ENCODE data around the gene ABTB1. TPM values are rescaled to one million over a fixed set of nuclear protein-coding genes. Genes with fewer than 3 reads are reported as not detected.

Gene ABTB1
- total and polyA plus RNA-seq, 2 of the 13 experiments (the other 11 are each of a cell fraction or from before 2014, with no cell fraction given): 0.42 to 14.5 TPM

DNA sequence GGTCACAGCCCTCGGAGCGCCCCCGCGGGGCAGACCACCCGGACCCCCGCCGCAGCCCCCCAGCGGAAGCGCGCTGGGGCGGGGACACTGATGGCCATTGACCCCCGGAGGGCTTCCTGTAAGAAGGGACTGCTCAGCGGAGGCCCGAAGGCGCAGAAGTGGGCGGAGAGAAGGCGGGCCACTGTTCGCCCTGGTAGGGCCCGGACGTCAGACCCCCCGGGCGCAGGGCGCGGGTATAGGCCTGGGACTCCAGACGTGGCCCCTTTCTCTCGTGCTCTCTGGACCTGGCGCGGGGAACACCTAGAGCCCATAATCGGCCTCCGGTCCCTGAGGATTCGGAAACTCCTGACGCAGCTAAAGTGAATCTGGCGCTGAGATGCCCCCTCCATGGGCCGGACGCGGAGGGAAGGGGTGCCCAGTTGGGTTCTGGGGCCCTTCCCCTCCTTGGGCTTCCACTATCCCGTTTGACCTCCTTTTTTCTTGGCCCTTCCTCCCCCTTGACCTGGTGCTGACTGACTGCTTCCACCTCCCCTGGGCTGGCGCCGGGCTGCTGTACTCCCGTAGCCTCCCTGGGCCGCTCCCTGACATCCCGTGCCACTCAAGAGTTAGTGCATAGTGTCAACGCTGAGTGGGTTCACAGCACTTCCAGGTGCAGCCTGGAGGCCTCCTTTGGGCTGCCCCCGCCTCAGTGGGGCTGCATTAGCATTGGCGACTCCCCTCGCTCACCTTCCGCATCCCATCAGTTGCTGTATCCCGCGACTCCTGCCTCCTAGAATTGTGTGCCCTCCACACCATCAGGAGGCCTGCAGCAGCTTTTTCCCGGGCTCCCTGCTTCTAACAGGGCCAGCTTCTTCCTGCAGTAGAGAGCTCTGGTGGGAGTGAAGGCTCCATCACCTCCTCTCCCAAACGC is 694 bp downstream of the ABTB1 start (continued):
- TF ChIP-seq MYC (CRISPR knock-in tag; IDR thresholded peaks at IDR 0.05; ENCODE audit: borderline replicate concordance) (peak; percentile 33; the same call in 1 of the 2 replicates), MXI1 (IDR thresholded peaks at IDR 0.05; ENCODE audit: borderline replicate concordance, low read depth, low read length) (0 out of 3 replicates have a peak, but pooled peaks have one; percentile 7), GABPA (IDR thresholded peaks at IDR 0.05; ENCODE audit: low read depth, low read length) (peak; percentile 2; the same call in 1 of the 2 replicates), GABPA (CRISPR knock-in tag; IDR thresholded peaks at IDR 0.05; ENCODE audit: low read depth) (no peak), MIXL1 (CRISPR knock-in tag; IDR thresholded peaks at IDR 0.05) (no peak), NFKB2 (CRISPR knock-in tag; IDR thresholded peaks at IDR 0.05; ENCODE audit: borderline replicate concordance) (0 out of 2 replicates have a peak, but pooled peaks have one; percentile 4), KDM3A (CRISPR knock-in tag; IDR thresholded peaks at IDR 0.05; ENCODE audit: low read depth) (no peak), FOXJ3 (CRISPR knock-in tag; IDR thresholded peaks at IDR 0.05; ENCODE audit: borderline replicate concordance) (no peak), ZNF75D (CRISPR knock-in tag; IDR thresholded peaks at IDR 0.05; ENCODE audit: borderline replicate concordance) (no peak), ZFY (CRISPR knock-in tag; IDR thresholded peaks at IDR 0.05) (peak; percentile 9; the same call in 1 of the 2 replicates), ZEB1 (IDR thresholded peaks at IDR 0.05; ENCODE audit: insufficient replicate concordance, low read depth) (no peak), ZFP37 (CRISPR knock-in tag; IDR thresholded peaks at IDR 0.05; ENCODE audit: borderline replicate concordance) (no peak), IKZF1 (IDR thresholded peaks at IDR 0.05) (no peak), ZNF788 (CRISPR knock-in tag; IDR thresholded peaks at IDR 0.05; ENCODE audit: borderline replicate concordance) (0 out of 2 replicates have a peak, but pooled peaks have one; percentile 25), ZNF225 (CRISPR knock-in tag; IDR thresholded peaks at IDR 0.05) (no peak), ZSCAN20 (CRISPR knock-in tag; IDR thresholded peaks at IDR 0.05; ENCODE audit: borderline replicate concordance) (peak; percentile 77; the same call in 1 of the 2 replicates), ZNF572 (CRISPR knock-in tag; IDR thresholded peaks at IDR 0.05) (no peak), ATRX (CRISPR knock-in tag; IDR thresholded peaks at IDR 0.05; ENCODE audit: borderline replicate concordance) (no peak), RBAK (CRISPR knock-in tag; IDR thresholded peaks at IDR 0.05) (no peak), HIVEP1 (CRISPR knock-in tag; IDR thresholded peaks at IDR 0.05) (no peak), PRPF4 (IDR thresholded peaks at IDR 0.05; ENCODE audit: low read depth, low read length, poor library complexity, severe bottlenecking) (no peak), HNRNPH1 (optimal IDR thresholded peaks at IDR 0.05; ENCODE audit: low read depth, low read length) (no peak)
- TF ChIP-seq, protein P1, sequence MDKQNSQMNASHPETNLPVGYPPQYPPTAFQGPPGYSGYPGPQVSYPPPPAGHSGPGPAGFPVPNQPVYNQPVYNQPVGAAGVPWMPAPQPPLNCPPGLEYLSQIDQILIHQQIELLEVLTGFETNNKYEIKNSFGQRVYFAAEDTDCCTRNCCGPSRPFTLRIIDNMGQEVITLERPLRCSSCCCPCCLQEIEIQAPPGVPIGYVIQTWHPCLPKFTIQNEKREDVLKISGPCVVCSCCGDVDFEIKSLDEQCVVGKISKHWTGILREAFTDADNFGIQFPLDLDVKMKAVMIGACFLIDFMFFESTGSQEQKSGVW (CRISPR knock-in tag; IDR thresholded peaks at IDR 0.05; ENCODE audit: borderline replicate concordance): no peak
- TF ChIP-seq, protein P2, sequence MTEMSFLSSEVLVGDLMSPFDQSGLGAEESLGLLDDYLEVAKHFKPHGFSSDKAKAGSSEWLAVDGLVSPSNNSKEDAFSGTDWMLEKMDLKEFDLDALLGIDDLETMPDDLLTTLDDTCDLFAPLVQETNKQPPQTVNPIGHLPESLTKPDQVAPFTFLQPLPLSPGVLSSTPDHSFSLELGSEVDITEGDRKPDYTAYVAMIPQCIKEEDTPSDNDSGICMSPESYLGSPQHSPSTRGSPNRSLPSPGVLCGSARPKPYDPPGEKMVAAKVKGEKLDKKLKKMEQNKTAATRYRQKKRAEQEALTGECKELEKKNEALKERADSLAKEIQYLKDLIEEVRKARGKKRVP (CRISPR knock-in tag; IDR thresholded peaks at IDR 0.05): no peak
- TF ChIP-seq, protein P3, sequence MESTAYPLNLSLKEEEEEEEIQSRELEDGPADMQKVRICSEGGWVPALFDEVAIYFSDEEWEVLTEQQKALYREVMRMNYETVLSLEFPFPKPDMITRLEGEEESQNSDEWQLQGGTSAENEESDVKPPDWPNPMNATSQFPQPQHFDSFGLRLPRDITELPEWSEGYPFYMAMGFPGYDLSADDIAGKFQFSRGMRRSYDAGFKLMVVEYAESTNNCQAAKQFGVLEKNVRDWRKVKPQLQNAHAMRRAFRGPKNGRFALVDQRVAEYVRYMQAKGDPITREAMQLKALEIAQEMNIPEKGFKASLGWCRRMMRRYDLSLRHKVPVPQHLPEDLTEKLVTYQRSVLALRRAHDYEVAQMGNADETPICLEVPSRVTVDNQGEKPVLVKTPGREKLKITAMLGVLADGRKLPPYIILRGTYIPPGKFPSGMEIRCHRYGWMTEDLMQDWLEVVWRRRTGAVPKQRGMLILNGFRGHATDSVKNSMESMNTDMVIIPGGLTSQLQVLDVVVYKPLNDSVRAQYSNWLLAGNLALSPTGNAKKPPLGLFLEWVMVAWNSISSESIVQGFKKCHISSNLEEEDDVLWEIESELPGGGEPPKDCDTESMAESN (CRISPR knock-in tag; conservative IDR thresholded peaks at IDR 0.05): no peak
- TF ChIP-seq, protein P4, sequence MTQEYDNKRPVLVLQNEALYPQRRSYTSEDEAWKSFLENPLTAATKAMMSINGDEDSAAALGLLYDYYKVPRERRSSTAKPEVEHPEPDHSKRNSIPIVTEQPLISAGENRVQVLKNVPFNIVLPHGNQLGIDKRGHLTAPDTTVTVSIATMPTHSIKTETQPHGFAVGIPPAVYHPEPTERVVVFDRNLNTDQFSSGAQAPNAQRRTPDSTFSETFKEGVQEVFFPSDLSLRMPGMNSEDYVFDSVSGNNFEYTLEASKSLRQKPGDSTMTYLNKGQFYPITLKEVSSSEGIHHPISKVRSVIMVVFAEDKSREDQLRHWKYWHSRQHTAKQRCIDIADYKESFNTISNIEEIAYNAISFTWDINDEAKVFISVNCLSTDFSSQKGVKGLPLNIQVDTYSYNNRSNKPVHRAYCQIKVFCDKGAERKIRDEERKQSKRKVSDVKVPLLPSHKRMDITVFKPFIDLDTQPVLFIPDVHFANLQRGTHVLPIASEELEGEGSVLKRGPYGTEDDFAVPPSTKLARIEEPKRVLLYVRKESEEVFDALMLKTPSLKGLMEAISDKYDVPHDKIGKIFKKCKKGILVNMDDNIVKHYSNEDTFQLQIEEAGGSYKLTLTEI (CRISPR knock-in tag; conservative IDR thresholded peaks at IDR 0.05): no peak

All from HepG2 (cell line).